Stimulated activated CD4-positive, alpha-beta T cell treated with anti-CD3 and anti-CD28 coated beads, Interleukin-15, amount 100 ng/mL, for 24 hours (primary cell): ENCODE measurements around the gene SEMA6C.
A peak's percentile ranks its signal among the peaks of the same experiment; 100 is the strongest.
"Not testable (repeated sequence)": the region's sequence is repeated elsewhere in the genome, so short reads cannot be mapped to it uniquely, and the experiment has no call there.

Source experiments
- DNase-seq: peaks from one replicate; pipeline ENCODE4 v3.0.0-alpha.2; 2020

SEMA6C gene, protein sequence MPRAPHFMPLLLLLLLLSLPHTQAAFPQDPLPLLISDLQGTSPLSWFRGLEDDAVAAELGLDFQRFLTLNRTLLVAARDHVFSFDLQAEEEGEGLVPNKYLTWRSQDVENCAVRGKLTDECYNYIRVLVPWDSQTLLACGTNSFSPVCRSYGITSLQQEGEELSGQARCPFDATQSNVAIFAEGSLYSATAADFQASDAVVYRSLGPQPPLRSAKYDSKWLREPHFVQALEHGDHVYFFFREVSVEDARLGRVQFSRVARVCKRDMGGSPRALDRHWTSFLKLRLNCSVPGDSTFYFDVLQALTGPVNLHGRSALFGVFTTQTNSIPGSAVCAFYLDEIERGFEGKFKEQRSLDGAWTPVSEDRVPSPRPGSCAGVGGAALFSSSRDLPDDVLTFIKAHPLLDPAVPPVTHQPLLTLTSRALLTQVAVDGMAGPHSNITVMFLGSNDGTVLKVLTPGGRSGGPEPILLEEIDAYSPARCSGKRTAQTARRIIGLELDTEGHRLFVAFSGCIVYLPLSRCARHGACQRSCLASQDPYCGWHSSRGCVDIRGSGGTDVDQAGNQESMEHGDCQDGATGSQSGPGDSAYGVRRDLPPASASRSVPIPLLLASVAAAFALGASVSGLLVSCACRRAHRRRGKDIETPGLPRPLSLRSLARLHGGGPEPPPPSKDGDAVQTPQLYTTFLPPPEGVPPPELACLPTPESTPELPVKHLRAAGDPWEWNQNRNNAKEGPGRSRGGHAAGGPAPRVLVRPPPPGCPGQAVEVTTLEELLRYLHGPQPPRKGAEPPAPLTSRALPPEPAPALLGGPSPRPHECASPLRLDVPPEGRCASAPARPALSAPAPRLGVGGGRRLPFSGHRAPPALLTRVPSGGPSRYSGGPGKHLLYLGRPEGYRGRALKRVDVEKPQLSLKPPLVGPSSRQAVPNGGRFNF

DNA sequence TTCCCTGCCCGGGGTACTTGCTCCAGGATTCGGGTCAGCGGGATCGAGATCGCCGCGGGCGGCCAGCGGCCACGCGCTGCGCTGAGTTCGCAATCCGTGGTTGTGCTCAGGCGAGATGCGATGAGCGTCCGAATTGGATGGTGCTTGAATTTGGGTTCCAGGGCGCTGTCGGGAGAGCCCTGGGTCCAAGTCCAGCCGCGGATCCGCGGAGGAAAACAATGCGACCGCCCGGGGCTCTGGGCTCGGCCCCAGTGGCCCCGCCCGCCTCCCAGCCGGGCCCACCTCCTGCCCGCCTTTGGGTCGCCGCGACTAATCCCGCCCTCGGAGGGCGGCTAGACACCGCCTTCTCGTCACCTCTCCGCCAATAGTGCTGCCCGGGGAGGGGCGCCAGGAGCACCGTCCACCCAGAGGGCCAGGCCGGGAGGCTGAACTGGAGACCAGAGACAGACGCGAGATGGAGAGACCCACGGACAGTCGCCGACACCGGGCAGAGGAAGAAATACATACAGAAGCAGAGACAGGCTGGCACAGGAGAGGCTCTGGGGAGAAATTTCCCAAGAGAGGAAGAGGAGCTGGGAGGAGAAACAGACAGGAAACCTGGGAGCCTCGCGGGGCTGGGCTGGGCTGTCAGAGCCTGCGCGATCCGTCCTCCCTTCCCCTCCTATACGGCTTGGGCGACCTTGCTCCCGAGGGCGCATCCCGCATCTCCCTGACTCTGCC is at the start of gene SEMA6C:
Gene SEMA6C (minus strand): TSS at position 220 of the 720 bp plus-strand sequence. CDS start 4,010 bp downstream, outside the sequence.
- DNase-seq: peak; percentile 94

DNA sequence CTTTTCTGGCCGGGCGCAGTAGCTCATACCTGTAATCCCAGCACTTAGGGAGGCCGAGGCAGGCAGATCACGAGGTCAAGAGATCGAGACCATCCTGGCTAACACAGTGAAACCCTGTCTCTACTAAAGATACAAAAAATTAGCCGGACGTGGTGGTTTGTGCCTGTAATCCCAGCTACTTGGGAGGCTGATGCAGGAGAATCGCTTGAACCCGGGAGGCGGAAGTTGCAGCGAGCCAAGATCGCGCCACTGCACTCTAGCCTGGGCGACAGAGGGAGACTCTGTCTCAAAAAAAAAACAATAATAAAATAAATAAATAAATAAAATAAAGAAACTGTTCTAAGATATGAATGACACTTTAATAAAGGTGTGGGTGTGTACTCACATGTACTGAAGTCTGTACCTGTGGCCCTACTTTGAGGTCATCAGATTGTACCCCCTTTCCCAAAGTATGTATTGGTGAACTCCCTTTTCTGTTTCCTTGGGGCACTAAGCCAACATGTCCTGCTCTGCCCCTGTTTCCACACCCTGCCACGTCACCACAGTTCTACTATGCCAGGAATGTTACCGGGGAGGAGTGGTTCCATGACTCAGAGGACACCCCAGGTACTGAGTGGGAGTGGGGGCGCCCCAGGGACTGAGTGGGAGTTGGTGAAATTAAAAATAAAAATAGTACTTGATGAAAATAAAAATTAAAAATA is 48.6 kb upstream of the SEMA6C start:
- DNase-seq: not testable (repeated sequence)

DNA sequence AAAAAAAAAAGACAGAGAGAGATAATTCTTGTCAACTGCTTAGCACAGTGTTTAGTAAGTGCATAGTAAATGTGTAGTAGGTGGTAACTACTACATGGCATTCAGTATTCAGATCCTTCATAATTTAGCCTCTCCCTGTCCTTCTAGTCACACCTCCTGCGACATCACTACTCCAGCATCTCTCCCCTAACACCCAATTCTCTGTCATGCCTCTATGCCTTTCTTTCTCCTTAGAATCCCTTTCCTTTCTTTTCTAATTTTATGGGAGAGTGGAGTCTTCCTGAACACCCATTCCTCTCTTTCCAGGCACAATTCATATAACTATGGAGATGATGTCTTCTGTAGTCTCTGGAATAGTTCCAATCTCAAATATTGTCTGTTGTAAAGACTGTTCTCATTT is 47.4 kb upstream of the SEMA6C start:
- DNase-seq: no peak

DNA sequence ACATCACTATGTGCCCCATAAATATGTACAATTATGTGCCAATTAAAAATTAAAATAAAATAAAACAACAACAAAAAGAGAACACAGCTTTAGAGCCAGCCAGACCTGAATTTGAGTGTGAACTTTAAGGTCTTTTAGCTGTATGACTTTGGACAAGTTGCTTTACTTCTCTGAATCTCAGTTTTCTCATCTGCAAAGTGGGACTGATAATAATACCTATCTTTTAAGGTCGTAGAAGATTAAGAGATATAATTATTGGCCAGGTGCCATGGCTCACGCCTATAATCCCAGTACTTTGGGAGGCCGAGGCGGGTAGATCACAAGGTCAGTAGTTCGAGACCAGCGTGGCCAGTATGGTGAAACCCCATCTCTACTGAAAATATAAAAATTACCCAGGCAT is 46.9 kb upstream of the SEMA6C start:
- no peak for DNase-seq

DNA sequence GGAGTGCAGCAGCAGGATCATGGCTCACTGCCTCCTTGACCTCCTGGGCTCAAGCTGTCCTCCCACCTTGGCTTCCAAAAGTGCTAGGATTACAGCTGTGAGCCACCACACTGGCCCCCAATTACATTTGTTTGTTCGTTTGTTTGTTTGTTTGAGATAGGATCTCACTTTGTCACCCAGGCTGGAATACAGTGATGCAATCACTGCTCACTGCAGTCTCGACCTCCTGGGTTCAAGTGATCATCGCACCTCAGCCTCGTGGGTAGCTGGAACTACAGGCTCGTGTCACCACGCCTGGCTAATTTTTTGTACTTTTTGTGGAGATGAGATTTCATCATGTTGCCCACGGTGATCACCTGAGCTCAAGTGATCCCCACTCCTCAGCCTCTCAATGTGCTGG is 45.6 kb upstream of the SEMA6C start:
- no peak for DNase-seq

DNA sequence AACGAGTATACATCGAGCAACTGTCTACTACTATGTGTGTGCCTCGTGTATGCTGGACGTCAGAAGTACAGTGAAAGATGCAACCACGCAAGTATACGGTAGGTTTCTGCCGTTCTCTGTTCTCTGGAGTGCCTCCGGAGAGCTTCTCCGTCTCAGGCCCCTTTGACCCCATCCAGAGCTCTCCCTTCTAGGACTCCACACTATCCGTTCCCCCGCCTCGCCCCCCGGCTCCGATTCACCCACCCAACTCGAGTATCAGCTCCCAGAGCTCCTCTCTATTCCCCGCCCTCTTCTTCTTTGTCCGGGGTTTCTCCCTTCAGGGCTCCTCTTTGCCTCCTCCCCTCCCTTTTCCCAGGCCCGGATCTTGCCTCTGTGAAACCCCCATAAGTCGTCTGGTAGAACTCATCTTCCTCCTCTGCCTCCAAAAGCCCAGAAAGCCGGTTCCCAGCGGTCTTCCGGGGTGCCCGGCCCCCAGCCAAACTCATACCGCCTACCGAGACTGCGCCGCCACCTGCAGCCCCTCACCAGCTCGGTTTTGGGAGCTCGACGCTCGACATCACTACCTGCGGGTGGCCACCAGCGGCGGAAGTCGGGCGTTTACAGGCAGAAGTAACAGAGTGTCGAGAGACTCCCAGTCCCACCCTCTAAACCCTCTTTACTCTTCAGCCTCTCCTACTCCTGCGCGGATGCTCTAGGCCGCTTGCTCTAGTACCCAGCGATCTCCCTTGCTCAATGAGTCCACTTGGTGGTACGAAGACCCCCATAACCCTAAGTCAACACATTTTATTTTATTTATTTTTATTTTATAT is 43.4 kb upstream of the SEMA6C start, which contains the start of gene VPS72:
Gene VPS72 (minus strand): TSS at position 561 of the 809 bp plus-strand sequence. CDS start 76 bp downstream, at position 485.
- DNase-seq: peak; percentile 91

DNA sequence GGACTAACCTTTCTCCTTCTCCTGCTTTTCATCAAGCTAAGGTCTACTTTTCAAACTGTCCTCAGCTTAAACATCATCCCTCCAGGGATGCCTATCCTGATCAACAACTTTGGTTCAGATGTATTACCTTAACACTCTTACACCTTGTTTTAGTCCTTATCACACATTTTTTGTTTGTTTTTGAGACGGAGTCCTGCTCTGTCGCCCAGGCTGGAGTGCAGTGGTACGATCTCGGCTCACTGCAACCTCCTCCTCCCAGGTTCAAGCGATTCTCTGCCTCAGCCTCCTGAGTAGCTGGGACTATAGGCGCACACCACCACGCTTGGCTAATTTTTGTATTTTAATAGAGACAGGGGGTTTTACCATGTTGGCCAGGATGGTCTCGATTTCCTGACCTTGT is 42.2 kb upstream of the SEMA6C start:
- DNase-seq: not testable (repeated sequence)

DNA sequence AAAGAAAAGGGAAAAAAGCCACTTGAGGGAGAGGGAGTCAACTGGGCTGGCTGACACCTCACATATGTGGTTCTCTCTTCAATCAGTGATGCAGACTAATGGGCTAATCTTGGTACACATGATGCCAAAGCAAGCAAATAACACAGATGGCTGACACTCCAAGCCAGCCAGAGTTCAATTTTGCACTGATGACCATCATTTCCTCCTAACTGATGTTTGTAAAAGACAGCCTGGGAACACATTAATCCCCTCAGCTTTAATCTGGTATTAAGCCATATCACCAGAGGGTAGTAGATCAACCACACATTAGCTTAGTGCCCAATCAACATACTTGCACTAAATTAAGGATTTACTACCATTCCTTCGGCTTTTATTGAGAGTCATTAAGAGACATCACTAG is 40.8 kb upstream of the SEMA6C start:
- no peak for DNase-seq

DNA sequence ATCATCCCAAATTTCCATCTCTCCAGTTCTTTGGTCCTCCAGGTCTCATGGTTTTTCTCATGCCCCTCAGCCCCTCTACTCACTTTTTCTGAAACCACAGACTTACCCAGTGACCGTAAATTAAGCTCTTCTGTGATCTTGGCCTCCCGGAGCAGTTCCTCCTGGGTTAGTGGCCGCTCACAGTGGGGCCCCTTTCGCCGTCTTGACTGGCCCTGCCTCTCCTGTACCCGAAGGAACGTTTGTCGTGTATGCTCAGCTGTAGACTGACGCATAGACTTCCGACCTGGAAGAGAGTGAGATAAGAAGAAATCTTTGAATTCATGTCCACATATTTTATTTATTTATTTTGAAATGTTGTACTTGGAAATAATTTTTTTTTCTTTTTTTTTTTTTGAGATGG is 37.8 kb upstream of the SEMA6C start:
- no peak for DNase-seq

DNA sequence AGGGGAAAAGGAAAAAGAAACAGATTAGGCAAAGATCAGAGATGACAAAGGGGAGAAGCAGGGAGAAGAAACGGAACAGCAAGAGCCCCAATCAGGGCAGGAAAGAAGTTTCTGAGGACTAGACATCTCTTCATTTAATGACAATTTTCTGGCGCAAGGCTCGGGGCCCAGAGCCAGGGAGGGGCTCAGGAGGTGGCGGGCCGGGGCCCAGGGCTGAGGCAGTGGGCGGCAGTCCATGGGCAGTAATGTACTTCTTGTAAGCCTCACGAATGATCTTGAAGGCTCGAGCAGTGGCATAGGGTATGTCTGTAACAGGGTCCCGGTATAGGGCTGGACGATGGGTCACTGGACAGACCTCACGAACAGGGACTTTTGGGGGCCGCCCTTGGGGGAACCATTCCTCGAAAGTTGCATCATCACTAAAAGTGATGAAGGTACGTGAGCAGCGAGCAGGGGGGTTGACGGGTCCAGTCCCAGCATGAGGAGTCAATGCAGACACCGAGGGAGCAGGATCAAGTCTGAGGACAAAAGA is 30.1 kb upstream of the SEMA6C start:
- no peak for DNase-seq

DNA sequence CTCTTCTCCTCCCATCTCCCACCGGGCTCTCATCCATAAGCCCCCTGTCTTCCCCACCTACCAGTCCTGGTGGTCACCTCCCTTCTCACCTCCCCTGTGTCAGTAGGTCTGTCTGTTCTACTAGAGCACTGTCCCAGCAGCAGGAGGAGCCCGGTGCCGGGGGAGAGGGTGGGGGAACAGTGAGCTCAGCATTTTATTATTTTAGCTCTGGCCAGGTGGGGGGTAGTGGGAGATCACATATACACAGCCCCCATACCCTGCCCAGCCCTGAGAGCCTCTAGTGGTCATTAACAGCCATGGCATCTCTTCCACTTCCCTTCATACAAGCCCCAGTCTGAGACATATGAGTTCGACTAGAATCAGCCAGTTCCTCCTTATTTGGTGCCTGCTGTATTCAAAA is 29.4 kb upstream of the SEMA6C start, which contains the start of gene TMOD4:
Gene TMOD4 (minus strand): TSS at position 119 of the 400 bp plus-strand sequence. CDS start 1,106 bp downstream, outside the sequence.
- no peak for DNase-seq

DNA sequence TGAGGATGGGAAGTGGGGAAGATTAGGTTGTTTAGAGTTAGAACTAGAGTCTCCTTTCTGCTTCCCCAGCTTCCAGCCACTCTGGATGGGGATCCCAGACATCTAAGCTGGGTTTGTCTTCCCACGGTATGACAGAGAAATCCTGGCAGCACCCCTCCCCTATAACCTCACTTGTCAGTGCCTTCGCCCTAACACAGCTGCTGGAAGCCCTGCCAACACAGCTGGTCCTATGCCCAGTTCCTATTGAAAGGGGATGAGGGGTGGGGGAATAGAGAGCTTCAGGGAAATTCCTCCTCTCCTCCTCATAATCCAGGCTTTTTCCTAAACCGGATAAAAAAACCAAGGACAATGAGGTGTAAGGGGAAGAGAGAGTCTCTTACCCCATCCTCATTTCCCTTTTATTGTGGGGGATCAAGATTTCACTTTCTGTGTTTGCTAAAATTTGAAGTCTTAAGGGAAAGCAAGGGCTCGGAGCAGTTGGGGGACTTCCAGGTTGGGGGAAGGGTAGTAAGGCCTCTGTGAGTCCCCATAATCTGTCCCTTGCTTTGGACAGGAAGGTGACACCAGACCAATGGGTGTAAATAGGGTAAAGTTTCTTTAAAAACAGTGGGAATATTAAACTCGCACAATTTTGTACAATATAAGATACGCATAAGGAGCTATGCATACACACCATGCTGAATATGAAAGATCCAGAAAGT is 28.8 kb upstream of the SEMA6C start:
- DNase-seq: no peak

DNA sequence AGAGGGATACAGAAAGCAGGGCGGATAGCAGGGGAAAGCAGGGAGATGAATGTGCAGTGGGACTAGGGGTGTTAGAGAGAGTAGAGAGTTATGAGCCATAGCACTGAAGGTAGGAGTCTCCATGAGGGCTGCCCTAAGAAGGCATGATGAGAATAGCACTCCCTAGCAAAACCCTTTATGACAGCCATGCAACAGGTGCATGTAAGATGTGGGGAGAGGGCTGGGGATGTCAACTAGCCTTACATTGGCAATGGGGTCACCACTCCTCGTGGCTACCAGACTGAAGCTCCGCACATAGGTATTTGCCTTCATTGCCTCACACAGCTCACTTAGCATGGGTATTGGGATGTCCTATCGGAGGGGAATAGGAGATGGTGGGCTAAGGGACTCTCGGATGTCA is 24.8 kb upstream of the SEMA6C start:
- DNase-seq: no peak

DNA sequence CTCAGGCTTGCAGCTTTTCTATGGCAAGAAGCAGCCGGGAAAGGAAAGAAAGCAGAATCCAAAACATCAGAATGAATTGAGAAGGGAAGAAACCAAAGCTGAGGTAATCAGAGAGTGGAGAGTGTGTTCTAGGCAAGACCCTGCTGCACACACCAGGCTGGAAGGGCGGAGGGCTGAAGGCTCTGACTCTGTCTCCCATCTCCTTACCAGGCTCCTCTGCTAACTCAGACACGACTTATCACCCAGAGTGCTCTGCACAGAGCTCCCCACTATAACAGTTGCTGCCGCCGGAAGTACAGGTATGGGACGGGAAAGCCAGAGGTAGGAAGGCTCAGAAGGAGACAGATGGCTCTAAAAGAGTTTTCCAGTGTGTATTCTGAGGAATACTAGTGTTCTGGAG is 20.7 kb upstream of the SEMA6C start:
- DNase-seq: no peak

DNA sequence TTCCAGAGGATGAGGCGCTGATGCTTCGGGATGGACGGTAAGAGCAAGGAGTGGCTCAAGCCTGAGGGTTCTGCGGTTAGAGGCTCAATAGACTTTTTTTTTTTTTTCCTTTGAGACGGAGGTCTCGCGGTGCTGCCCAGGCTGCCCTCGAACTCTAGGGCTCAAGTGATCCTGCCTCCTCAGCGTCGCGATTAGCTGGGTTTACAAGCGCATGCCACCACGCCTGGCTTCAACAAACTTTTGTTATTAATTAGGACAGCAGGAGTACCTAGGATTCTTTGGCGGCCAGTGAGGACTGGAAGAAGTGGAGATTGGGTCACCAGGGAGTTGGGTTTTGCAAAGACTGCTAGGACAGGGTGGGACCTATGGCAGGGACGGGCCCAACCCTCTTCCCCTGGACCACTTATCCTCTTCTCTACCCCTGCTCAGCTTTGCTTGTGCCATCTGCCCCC is 20.1 kb upstream of the SEMA6C start:
- DNase-seq: no peak

DNA sequence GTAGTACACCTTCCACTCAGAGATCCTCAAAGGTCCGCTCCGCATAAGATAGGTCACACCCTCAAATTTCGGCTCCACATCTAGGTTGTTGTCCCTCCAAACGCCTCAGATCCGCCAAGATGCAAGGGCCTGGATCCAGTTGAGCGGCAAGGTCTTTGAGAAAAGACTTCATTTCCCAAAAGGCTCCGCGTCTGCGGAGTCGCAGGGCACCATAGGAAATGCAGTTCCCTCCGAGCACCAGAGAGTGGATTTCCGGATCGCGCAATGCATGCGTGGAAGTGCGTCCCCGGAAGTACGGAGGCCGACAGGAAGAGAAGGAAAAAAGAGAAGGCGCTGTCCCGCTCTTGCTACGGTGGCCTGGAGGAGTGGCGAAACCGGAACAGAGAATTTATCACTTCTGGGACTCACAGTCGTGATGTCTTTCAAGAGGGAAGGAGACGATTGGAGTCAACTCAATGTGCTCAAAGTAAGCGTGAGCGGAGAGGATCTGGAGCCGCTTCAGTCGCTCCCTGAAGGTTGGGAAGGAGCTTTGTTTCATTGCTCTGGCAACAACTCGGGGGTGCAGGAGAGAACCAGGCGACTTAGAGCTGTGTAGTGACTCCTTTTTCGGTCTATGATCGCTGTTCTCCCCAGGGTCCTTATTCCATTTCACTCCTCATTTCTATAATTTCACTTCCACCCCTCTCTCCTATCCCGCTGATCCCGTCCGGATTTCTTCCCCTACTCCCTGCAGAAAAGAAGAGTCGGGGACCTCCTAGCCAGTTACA is 19.5 kb upstream of the SEMA6C start, which contains the start of the genes LYSMD1 and SCNM1:
Gene LYSMD1 (minus strand): TSS at position 165 of the 767 bp plus-strand sequence. CDS start 644 bp downstream, outside the sequence.
Gene SCNM1 (plus strand): TSS at position 407 of the 767 bp plus-strand sequence. CDS start 9 bp downstream, at position 416.
- peak; percentile 97 for DNase-seq

DNA sequence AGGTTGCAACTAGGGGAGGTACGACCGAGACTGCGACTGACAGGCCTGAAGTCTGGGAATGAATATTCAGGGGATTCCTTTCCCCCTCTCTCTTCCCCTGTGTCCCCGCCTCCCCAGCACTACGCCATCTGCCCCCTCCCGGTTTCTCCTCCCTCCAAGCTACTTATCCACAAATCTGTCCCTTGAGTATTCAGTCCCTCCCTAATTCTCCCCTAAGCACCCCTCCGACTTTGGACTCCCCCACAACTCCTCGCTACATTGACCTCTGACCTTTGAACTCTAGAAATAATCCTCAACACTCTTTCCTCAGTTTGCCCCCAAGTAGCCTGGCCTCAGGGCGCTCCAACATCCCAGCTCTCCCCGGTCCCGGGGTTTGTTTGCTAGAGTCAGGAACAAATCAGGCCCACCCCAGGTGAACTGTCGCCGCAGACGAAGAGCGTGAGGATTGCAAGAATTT is 18.9 kb upstream of the SEMA6C start:
- DNase-seq: no peak

DNA sequence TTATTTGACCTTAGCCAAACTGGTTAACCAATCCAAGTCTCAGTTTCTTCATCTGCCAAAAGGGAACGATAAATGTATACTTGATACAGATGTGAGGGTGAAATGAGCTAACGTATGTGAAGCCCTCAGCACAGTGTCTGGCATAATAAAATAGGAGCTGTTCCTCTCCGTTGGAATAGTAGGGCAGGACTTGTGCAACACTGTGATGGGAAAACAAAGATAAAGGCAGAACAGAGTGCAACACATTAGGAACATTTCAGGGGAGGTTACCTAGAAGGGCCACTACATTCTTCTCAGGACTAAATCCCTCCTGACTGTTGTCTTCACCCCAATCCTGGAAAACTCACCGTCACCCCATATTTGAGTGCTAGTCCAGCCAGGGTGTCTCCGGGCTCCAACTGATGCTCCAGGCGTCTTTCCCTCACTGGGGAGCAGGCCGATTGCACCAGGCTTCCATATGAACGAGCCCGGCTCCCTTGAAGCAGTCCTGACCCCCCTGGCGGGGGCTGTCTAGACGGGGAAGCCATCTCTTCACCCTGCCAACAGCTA is 18.4 kb upstream of the SEMA6C start:
- DNase-seq: no peak

DNA sequence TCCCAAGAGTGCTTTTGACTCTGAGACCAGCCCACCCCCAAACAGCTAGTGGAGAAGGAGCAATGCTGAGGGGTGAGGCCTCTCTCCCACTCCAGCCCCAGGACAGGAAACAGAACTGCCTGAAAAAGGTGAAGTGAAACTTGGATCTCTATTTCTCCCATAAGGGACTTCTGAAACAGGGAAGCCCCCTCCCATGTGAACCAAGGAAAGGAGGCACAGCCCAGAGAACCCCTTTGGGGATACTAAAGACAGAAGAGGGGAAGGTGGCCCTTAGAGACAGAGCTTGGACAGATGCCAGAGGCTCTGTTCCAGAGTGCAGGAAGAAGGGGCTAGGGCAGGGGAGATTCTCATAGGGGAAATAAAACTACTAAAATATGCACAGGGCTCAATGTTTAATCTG is 12.9 kb upstream of the SEMA6C start:
- DNase-seq: no peak
